MCF 10A (cell line): ENCODE measurements around the gene PER1. TPM values are rescaled to one million over a fixed set of nuclear protein-coding genes. Genes with fewer than 3 reads are reported as not detected.
A peak's percentile ranks its signal among the peaks of the same experiment; 100 is the strongest.

Experiments used
- BruUV-seq: library from RNA; stranded (reverse); fragments of 400-500 nt; replicated peaks from 2 replicates; lab custom pipeline; 2021; lab: Mats Ljungman, UMichigan
- CTCF ChIA-PET: fragments of 300-600 bp; sonication (Branson Sonifier 250); formaldehyde crosslinking; extraction: SDS; loops from one replicate; lab custom pipeline; 2021; ENCODE audit warnings: antibody characterized with exemption, inconsistent platforms; lab: Yijun Ruan, JAX
- POLR2A ChIA-PET: fragments of 300-600, 350-650 bp; sonication (Branson Sonifier 250); formaldehyde crosslinking; extraction: SDS; loops from one replicate; lab custom pipeline; 2020; ENCODE audit warnings: antibody characterized with exemption, inconsistent platforms; lab: Yijun Ruan, JAX
- DNase-seq: peaks from one replicate; pipeline ENCODE4 v3.0.0-alpha.2; 2018; ENCODE audit not compliant: unreplicated experiment
- H3K27ac Mint-ChIP-seq: one replicate; pipeline ENCODE4 v1.8.0; 2022; ENCODE audit warnings: mild to moderate bottlenecking, low read depth, mixed read lengths; ENCODE audit not compliant: unreplicated experiment
- H3K27me3 Mint-ChIP-seq: one replicate; pipeline ENCODE4 v1.8.0; 2022; ENCODE audit warnings: mixed read lengths; ENCODE audit not compliant: insufficient read depth, unreplicated experiment
- H3K36me3 Mint-ChIP-seq: one replicate; pipeline ENCODE4 v1.8.0; 2022; ENCODE audit warnings: mild to moderate bottlenecking, moderate library complexity, mixed read lengths; ENCODE audit not compliant: insufficient read depth, unreplicated experiment
- H3K4me1 Mint-ChIP-seq: one replicate; pipeline ENCODE4 v1.8.0; 2022; ENCODE audit warnings: mixed read lengths; ENCODE audit not compliant: insufficient read depth, unreplicated experiment
- H3K4me3 Mint-ChIP-seq: one replicate; pipeline ENCODE4 v1.8.0; 2022; ENCODE audit warnings: mild to moderate bottlenecking, moderate library complexity, mixed read lengths; ENCODE audit not compliant: unreplicated experiment
- H3K9me3 Mint-ChIP-seq: one replicate; pipeline ENCODE4 v1.8.0; 2022; ENCODE audit warnings: mixed read lengths; ENCODE audit not compliant: unreplicated experiment
- intact Hi-C: fragments of 100-400 bp; cut with micrococcal nuclease; formaldehyde crosslinking; loops from 2 replicates; pipeline ENCODE4 v1.14.1; 2022
- total RNA-seq: library from RNA; stranded (reverse); gene quantifications from 2 replicates; pipeline ENCODE4 v1.2.3, GENCODE V29; 2022
- TF ChIP-seq, protein P1 (sequence below): fragments of 200-600 bp; IDR thresholded peaks from one replicate; pipeline ENCODE4 v1.8.0; 2022; ENCODE audit warnings: antibody characterized with exemption, mild to moderate bottlenecking; ENCODE audit not compliant: unreplicated experiment

Gene PER1
- total RNA-seq, 1 experiment from 2014 or later: 190 TPM

DNA sequence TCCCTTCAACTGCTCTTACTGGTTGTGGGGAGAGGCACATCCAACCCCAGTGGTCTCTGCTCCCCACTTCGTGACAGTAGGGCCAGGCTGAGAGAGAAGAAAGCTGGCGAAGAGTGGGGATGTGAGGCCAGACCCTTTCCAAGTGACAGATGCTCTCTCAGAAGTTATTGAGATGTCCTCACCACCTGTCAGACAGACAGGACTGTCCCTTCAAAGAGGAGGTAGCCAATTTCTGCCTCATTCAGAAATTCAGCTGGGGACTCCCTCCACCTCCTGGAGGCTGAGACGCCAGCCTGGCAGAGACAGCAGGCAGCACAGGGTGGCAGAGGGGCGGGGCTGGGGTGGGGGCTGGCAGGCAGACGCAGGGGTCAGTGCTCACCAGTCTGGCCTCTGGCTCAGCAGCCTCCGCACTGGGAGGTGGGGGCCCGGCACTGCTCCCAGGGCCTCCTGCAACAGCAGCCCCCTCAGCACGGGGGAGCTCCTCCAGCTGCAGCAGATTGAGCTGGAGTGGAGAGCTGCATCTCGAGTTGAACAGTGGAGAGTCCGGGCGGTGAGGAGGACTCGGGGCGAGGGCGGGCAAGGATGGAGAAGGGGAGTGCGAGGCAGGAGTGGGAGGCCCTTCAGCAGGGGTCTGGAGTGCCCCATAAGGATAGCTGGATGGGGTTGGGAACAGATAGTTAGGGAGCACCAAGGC, 9.2 kb downstream of the PER1 start:
- Mint-ChIP-seq H3K36me3 (no peaks in the 10 kb centered on the region), H3K27ac (no peak overlapping the region), H3K9me3 (no peaks in the 10 kb centered on the region), H3K4me3 (no peak overlapping the region), H3K27me3 (no peaks in the 10 kb centered on the region), H3K4me1 (peaks cover 17% of the 10 kb centered on the region)
- intact Hi-C loops: no loop called here
- ChIA-PET CTCF (interaction anchor here (0.8 to 1.1 kb wide), 2 partner anchors 11 to 24 kb away, joined by 3 to 4 read pairs; no protein-coding TSS in a partner anchor), POLR2A (interaction anchor here (19.5 kb wide), 1 partner anchor 11 kb away, joined by 429 read pairs; the partner anchor contains the start of gene PER1)
- DNase-seq: no peak
- TF ChIP-seq, protein P1, sequence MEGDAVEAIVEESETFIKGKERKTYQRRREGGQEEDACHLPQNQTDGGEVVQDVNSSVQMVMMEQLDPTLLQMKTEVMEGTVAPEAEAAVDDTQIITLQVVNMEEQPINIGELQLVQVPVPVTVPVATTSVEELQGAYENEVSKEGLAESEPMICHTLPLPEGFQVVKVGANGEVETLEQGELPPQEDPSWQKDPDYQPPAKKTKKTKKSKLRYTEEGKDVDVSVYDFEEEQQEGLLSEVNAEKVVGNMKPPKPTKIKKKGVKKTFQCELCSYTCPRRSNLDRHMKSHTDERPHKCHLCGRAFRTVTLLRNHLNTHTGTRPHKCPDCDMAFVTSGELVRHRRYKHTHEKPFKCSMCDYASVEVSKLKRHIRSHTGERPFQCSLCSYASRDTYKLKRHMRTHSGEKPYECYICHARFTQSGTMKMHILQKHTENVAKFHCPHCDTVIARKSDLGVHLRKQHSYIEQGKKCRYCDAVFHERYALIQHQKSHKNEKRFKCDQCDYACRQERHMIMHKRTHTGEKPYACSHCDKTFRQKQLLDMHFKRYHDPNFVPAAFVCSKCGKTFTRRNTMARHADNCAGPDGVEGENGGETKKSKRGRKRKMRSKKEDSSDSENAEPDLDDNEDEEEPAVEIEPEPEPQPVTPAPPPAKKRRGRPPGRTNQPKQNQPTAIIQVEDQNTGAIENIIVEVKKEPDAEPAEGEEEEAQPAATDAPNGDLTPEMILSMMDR: no peak
- BruUV-seq: no TSS peak

DNA sequence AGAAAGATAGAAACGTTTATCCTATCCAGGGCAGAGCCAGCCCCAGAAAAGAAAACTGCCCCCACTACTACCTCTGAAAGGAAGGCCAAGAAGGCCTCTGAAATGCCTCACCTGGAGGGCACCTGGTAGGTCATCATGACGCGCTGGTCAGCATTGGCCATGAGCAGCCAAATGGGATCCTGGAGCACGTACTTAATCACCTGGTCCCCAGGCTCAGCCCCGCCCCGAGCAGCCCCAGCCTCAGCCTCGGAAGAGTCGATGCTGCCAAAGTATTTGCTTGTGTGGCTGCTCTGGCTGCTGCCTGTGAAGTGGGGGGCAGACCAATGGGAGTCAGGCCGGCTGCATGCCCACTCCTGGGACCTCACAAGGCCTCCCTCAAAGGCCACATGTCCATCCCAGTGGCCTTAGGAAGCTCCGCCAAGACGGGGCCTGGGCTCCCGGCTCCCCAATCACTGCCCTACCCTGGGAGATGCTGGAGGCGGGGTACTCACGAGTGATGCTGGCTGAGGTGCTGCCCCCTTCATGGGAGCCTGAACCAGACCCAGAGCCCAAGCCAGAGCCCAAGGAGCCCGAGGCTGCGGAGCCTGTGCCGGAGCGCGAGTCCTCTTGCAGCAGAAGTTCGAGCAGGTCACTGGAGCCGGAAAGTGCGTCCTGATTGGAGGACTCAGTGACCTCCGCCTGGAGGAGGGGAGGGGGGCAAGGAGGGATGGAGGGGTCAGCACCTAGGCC, 9.9 kb downstream of the PER1 start:
- no peak overlapping the region for H3K27ac Mint-ChIP-seq
- H3K4me1 Mint-ChIP-seq: peaks cover 17% of the 10 kb centered on the region
- no peak overlapping the region for H3K4me3 Mint-ChIP-seq
- CTCF ChIA-PET: interaction anchor here (0.8 to 5.9 kb wide), 3 partner anchors 11 to 24 kb away, joined by 3 to 59 read pairs (median 4); no protein-coding TSS in a partner anchor
- no peaks in the 10 kb centered on the region for H3K36me3 Mint-ChIP-seq
- H3K9me3 Mint-ChIP-seq: no peaks in the 10 kb centered on the region
- DNase-seq: no peak
- intact Hi-C loops: no loop called here
- POLR2A ChIA-PET: interaction anchor here (0.6 to 19.5 kb wide), 2 partner anchors 12 to 35 kb away, joined by 3 to 429 read pairs; partner anchors contain the start of gene PER1
- BruUV-seq: no TSS peak
- TF ChIP-seq, protein P1: no peak
- no peaks in the 10 kb centered on the region for H3K27me3 Mint-ChIP-seq

DNA sequence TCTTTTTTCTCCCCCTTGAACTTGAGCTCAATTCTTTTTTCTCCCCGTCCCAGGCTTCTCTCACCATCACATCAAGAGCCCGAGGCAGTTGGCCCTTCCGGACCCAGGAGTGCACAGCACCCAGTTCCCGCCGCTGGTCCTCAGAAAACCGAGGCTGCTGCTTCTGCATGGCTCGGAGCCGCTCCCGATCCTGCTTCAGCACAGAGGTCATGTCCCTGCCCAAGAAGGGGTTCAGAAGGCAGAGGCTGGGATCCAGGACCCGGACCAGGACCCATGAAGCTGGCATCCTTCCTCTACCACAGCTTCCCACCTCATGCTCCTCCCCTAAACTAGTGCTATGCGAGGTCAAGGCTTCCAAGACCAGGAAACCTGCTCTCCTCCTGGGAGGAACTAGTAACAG, 10.5 kb downstream of the PER1 start:
- Mint-ChIP-seq H3K9me3 (no peaks in the 10 kb centered on the region), H3K4me3 (no peak overlapping the region), H3K4me1 (peaks cover 12% of the 10 kb centered on the region), H3K27me3 (no peaks in the 10 kb centered on the region), H3K27ac (peak overlapping the region; percentile 46), H3K36me3 (no peaks in the 10 kb centered on the region)
- TF ChIP-seq, protein P1: no peak
- ChIA-PET POLR2A (interaction anchor here (0.5 to 19.5 kb wide), 3 partner anchors 12 to 63 kb away, joined by 3 to 429 read pairs (median 3); partner anchors contain the start of gene PER1), CTCF (interaction anchor here (5.9 kb wide), 1 partner anchor 15 kb away, joined by 59 read pairs; no protein-coding TSS in a partner anchor)
- BruUV-seq: no TSS peak
- no peak for DNase-seq
- intact Hi-C loops: no loop called here

DNA sequence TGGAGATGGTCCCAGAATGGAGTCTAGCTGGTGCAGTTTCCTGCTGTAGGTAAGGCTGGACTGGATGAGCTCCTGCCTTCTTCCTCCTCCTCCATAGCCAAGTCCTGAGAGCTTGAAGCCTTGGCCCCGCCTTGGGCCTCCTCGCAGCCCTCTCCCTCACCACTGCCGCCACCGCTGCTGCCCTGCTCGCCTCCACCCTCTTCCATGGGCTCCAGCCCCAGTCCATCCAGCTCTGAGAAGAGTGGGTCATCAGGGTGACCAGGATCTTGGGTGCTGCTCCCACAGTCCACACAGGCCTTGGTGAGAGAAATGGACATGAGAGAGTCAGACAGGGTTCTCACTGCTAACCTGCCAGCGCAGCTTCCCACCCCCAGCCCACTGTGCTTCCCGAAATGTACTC, 11.2 kb downstream of the PER1 start:
- no peak for DNase-seq
- peak overlapping the region; percentile 46 for H3K27ac Mint-ChIP-seq
- no peaks in the 10 kb centered on the region for H3K9me3 Mint-ChIP-seq
- no TSS peak for BruUV-seq
- peaks cover 11% of the 10 kb centered on the region for H3K4me1 Mint-ChIP-seq
- intact Hi-C loops: no loop called here
- no peaks in the 10 kb centered on the region for H3K27me3 Mint-ChIP-seq
- POLR2A ChIA-PET: interaction anchor here (1.2 to 19.5 kb wide), 4 partner anchors 13 to 32 kb away, joined by 3 to 429 read pairs (median 29); partner anchors contain the start of genes ALOXE3 and PER1
- no peak overlapping the region for H3K4me3 Mint-ChIP-seq
- CTCF ChIA-PET: interaction anchor here (0.6 to 5.9 kb wide), 3 partner anchors 16 to 21 kb away, joined by 3 to 59 read pairs (median 15); partner anchors contain the start of gene HES7
- H3K36me3 Mint-ChIP-seq: no peaks in the 10 kb centered on the region
- TF ChIP-seq, protein P1: no peak
